Loucy (cell line): ENCODE data around the gene SPTB.

ENCODE experiments used
- CTCF ChIP-seq: fragments of 200-600 bp; sonication (generic); conservative IDR thresholded peaks from 2 replicates; pipeline ENCODE4 v1.5.1; 2014; ENCODE audit warnings: mild to moderate bottlenecking, antibody characterized with exemption, low read length
- EZH2phosphoT487 ChIP-seq: fragments of 200-600 bp; IDR thresholded peaks from 2 replicates; pipeline ENCODE4 v1.6.1; 2018; ENCODE audit warnings: antibody characterized with exemption, mild to moderate bottlenecking, moderate library complexity, borderline replicate concordance

- no peak for TF ChIP-seq CTCF
- TF ChIP-seq EZH2phosphoT487 = no peak
These were observed 113.1 kb downstream of the SPTB start for GRCh38 chr14:64766430-64767151.
